Neural cell (in vitro differentiated cells): ENCODE measurements around the gene FLAD1. TPM values are rescaled to one million over a fixed set of nuclear protein-coding genes. Genes with fewer than 3 reads are reported as not detected.

Source experiments
- H2AFZ ChIP-seq: fragments of 200-600, 300-800 bp; sonication (generic), shearing (Covaris generic); 2 replicates; pipeline ENCODE4 v1.6.0; 2014; ENCODE audit warnings: low read depth, mild to moderate bottlenecking, antibody characterized with exemption, low read length, moderate library complexity
- H3F3A ChIP-seq: fragments of 200-600 bp; shearing (Covaris generic); 2 replicates; pipeline ENCODE4 v1.6.1; 2016; ENCODE audit warnings: mild to moderate bottlenecking, moderate library complexity, mixed read lengths, antibody characterized with exemption, low read length; ENCODE audit not compliant: insufficient read depth, poor library complexity, severe bottlenecking
- H3K27ac ChIP-seq: fragments of 200-600, 300-800 bp; sonication (generic), shearing (Covaris generic); 2 replicates; pipeline ENCODE4 v1.5.1; 2014; ENCODE audit warnings: mild to moderate bottlenecking, low read length, moderate library complexity
- H3K27me3 ChIP-seq: fragments of 300-800, 200-600 bp; sonication (generic), shearing (Covaris generic); 2 replicates; pipeline ENCODE4 v1.6.0; 2014; ENCODE audit warnings: mild to moderate bottlenecking, low read depth, low read length, moderate library complexity; ENCODE audit not compliant: insufficient read depth
- H3K36me3 ChIP-seq: fragments of 300-800, 200-600 bp; sonication (generic), shearing (Covaris generic); 2 replicates; pipeline ENCODE4 v1.5.1; 2014; ENCODE audit warnings: mild to moderate bottlenecking, antibody characterized with exemption, low read length, moderate library complexity; ENCODE audit not compliant: insufficient read depth
- H3K4me2 ChIP-seq: fragments of 300-800, 200-600 bp; sonication (generic), shearing (Covaris generic); 2 replicates; pipeline ENCODE4 v1.6.0; 2014; ENCODE audit warnings: mild to moderate bottlenecking, low read length
- H3K4me3 ChIP-seq: fragments of 300-800, 200-600 bp; sonication (generic), shearing (Covaris generic); 2 replicates; pipeline ENCODE4 v1.5.1; 2014; ENCODE audit warnings: mild to moderate bottlenecking, low read length, moderate library complexity
- H3K79me2 ChIP-seq: fragments of 200-600 bp; shearing (Covaris generic); replicated peaks from 2 replicates; pipeline ENCODE4 v1.6.0; 2014; ENCODE audit warnings: mild to moderate bottlenecking, low read length, moderate library complexity; ENCODE audit not compliant: insufficient read depth
- H3K9ac ChIP-seq: fragments of 300-800, 200-600 bp; sonication (generic), shearing (Covaris generic); 2 replicates; pipeline ENCODE4 v1.6.1; 2016; ENCODE audit warnings: mild to moderate bottlenecking, low read length, mixed read lengths
- H3K9me2 ChIP-seq: fragments of 200-600 bp; shearing (Covaris generic); 2 replicates; pipeline ENCODE4 v1.6.1; 2016; ENCODE audit warnings: mild to moderate bottlenecking, low read length, mixed read lengths; ENCODE audit not compliant: insufficient read depth
- H3K9me3 ChIP-seq: fragments of 200-600, 300-800 bp; sonication (generic), shearing (Covaris generic); 2 replicates; pipeline ENCODE4 v1.6.1; 2016; ENCODE audit warnings: mild to moderate bottlenecking, mixed run types, low read length, moderate library complexity, mixed read lengths
- H4K20me1 ChIP-seq: fragments of 200-600 bp; shearing (Covaris generic); 2 replicates; pipeline ENCODE4 v1.6.1; 2016; ENCODE audit warnings: mild to moderate bottlenecking, mixed run types; ENCODE audit not compliant: insufficient read depth
- EP300 ChIP-seq: fragments of 450-650 bp; conservative IDR thresholded peaks from 2 replicates; pipeline ENCODE4 v1.6.1; 2014; ENCODE audit warnings: antibody characterized with exemption, mild to moderate bottlenecking, moderate library complexity; ENCODE audit not compliant: poor library complexity, severe bottlenecking
- EZH2 ChIP-seq: fragments of 200-600, 300-800 bp; shearing (Covaris generic), sonication (generic); IDR thresholded peaks from 2 replicates; pipeline ENCODE4 v1.6.1; 2014; ENCODE audit warnings: antibody characterized with exemption, low read length, borderline replicate concordance, mild to moderate bottlenecking; ENCODE audit not compliant: insufficient read depth, poor library complexity, severe bottlenecking
- MXI1 ChIP-seq: fragments of 450-650 bp; conservative IDR thresholded peaks from 2 replicates; pipeline ENCODE4 v1.6.1; 2014; ENCODE audit warnings: antibody characterized with exemption, mild to moderate bottlenecking; ENCODE audit not compliant: poor library complexity, severe bottlenecking
- POLR2AphosphoS5 ChIP-seq: IDR thresholded peaks from 2 replicates; pipeline ENCODE4 v1.6.1; 2012
- RAD21 ChIP-seq: fragments of 450-650 bp; conservative IDR thresholded peaks from 2 replicates; pipeline ENCODE4 v1.6.1; 2014; ENCODE audit warnings: antibody characterized with exemption, mild to moderate bottlenecking, moderate library complexity
- REST ChIP-seq: IDR thresholded peaks from 2 replicates; pipeline ENCODE4 v1.6.1; 2012; ENCODE audit warnings: borderline replicate concordance
- SMC3 ChIP-seq: fragments of 450-650 bp; conservative IDR thresholded peaks from 2 replicates; pipeline ENCODE4 v1.6.1; 2014; ENCODE audit warnings: antibody characterized with exemption, mild to moderate bottlenecking, moderate library complexity; ENCODE audit not compliant: poor library complexity
- TAF1 ChIP-seq: IDR thresholded peaks from 2 replicates; pipeline ENCODE4 v1.6.1; 2012; ENCODE audit warnings: low read depth
- polyA plus RNA-seq: library from polyadenylated mRNA; depleted of rRNA; stranded (reverse); fragments of >200 nt; gene quantifications from 2 replicates; pipeline ENCODE4 v1.2.3, GENCODE V29; 2014
- TF ChIP-seq, protein P1 (sequence below): fragments of 450-650 bp; IDR thresholded peaks from 2 replicates; pipeline ENCODE4 v1.5.1; 2014; ENCODE audit warnings: antibody characterized with exemption, mild to moderate bottlenecking, moderate library complexity; ENCODE audit not compliant: poor library complexity, severe bottlenecking

FLAD1 gene
- polyA plus RNA-seq, 1 donor from 2014 or later: 68.6 TPM

DNA sequence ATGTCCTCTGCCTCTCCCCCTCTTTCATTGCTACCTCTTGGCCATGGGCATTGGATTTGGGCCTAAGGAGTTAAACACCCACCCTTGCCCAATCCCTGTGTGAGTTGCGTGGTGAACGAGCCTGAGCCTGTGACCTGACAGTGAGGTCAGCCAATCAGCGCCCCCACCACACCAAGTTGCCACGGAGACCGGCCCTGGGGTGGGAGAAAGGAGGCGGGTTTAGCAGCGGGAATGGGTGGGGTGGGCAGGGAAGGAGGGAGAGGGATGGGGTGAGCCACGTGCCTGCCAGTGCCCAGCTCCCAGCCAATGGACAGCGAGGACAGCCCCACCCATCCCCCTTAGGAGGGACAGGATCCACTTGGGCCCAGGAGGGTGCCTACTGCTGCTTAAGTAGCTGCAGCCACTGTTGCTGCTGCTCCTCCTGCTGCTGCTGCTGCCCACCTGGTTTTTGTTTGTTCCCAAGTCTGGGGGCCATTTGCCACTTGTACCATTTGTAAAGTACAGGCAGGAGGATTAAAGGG, 28.9 kb downstream of the FLAD1 start:
- no peak overlapping the region for H3K27ac ChIP-seq

GRCh38 chr1:155012776-155013602, 29.8 kb downstream of the FLAD1 start:
- no peaks in the 10 kb centered on the region for H3K79me2 ChIP-seq
- no peaks in the 10 kb centered on the region for H3K36me3 ChIP-seq
- no peaks in the 10 kb centered on the region for H3F3A ChIP-seq
- H3K9me3 ChIP-seq: no peaks in the 10 kb centered on the region
- H3K4me3 ChIP-seq: no peak overlapping the region
- H3K4me2 ChIP-seq: no peak overlapping the region
- no peak overlapping the region for H3K9ac ChIP-seq
- H3K27ac ChIP-seq: no peak overlapping the region
- H3K27me3 ChIP-seq: no peaks in the 10 kb centered on the region
- H4K20me1 ChIP-seq: no peaks in the 10 kb centered on the region
- TF ChIP-seq MXI1 (no peak), EP300 (no peak), POLR2AphosphoS5 (no peak), EZH2 (no peak)
- TF ChIP-seq, protein P1, sequence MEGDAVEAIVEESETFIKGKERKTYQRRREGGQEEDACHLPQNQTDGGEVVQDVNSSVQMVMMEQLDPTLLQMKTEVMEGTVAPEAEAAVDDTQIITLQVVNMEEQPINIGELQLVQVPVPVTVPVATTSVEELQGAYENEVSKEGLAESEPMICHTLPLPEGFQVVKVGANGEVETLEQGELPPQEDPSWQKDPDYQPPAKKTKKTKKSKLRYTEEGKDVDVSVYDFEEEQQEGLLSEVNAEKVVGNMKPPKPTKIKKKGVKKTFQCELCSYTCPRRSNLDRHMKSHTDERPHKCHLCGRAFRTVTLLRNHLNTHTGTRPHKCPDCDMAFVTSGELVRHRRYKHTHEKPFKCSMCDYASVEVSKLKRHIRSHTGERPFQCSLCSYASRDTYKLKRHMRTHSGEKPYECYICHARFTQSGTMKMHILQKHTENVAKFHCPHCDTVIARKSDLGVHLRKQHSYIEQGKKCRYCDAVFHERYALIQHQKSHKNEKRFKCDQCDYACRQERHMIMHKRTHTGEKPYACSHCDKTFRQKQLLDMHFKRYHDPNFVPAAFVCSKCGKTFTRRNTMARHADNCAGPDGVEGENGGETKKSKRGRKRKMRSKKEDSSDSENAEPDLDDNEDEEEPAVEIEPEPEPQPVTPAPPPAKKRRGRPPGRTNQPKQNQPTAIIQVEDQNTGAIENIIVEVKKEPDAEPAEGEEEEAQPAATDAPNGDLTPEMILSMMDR: no peak
- no peak overlapping the region for H2AFZ ChIP-seq
- H3K9me2 ChIP-seq: no peaks in the 10 kb centered on the region

More for the DNA sequence above, 28.9 kb downstream of the FLAD1 start:
- H3K9ac ChIP-seq: no peak overlapping the region
- no peaks in the 10 kb centered on the region for H3F3A ChIP-seq
- H3K9me2 ChIP-seq: no peaks in the 10 kb centered on the region
- no peaks in the 10 kb centered on the region for H3K36me3 ChIP-seq
- H3K4me3 ChIP-seq: no peak overlapping the region
- no peak overlapping the region for H2AFZ ChIP-seq
- TF ChIP-seq EP300 (no peak), SMC3 (no peak), MXI1 (no peak), RAD21 (no peak), REST (no peak), TAF1 (no peak), POLR2AphosphoS5 (no peak), EZH2 (no peak)
- TF ChIP-seq, protein P1: no peak
- H3K4me2 ChIP-seq: no peak overlapping the region
- H3K27me3 ChIP-seq: no peaks in the 10 kb centered on the region
- H3K79me2 ChIP-seq: no peaks in the 10 kb centered on the region
- H3K9me3 ChIP-seq: no peaks in the 10 kb centered on the region
- H4K20me1 ChIP-seq: no peaks in the 10 kb centered on the region
